22Rv1 (cell line): ENCODE results near the gene NFX1.

Experiments
- CTCF ChIP-seq: fragments of 450-650 bp; IDR thresholded peaks from 2 replicates; pipeline ENCODE4 v1.5.1; 2017; ENCODE audit warnings: mild to moderate bottlenecking
- ZFX ChIP-seq: fragments of 450-650 bp; IDR thresholded peaks from 2 replicates; pipeline ENCODE4 v1.6.1; 2017; ENCODE audit warnings: antibody characterized with exemption, borderline replicate concordance

- TF ChIP-seq CTCF (peak; percentile 98), ZFX (no peak)
These were observed 3.2 kb upstream of the NFX1 start for GRCh38 chr9:33287087-33287490.
